Right lobe of liver (tissue), 4 donors: ENCODE measurements around the gene METTL23.
"Not testable (repeated sequence)": the region's sequence is repeated elsewhere in the genome, so short reads cannot be mapped to it uniquely, and the experiment has no call there.

Source experiments
- POLR2A ChIP-seq: fragments of 450-650 bp; IDR thresholded peaks from one replicate; pipeline ENCODE4 v1.6.1; 2017; ENCODE audit warnings: antibody characterized with exemption, mild to moderate bottlenecking
- TF ChIP-seq, protein P1 (sequence below), 4 donors: fragments of 200-600 bp in 3 of 4; fragments of 450-650 bp in 1 of 4; IDR thresholded peaks; one replicate each; pipeline versions ENCODE4 v1.5.1 to v1.8.0; 2016 to 2022; ENCODE audit warnings: antibody characterized with exemption in 4 of 4, mild to moderate bottlenecking in 2 of 4
- donor health status: DM: no; HTN: no; CAD: no.
- donor health status: DM: no; HTN: no; CAD: no.
- donor health status: DM: no; HTN: yes; CAD: no.

DNA sequence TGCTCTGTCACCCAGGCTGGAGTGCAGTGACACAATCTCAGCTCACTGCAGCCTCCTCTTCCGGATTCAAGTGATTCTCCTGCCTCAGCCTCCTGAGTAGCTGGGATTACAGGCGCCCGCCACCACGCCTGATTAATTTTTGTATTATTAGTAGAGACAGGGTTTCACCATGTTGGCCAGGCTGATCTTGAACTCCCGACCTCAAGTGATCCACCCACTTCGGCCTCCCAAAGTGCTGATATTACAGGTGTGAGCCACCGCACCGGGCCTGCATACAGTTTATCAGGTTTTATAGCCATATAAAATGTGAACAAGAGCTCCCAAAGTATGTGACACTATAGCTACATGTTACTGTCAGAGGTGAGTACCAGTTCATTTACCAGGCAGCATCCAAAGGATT, 3.7 kb upstream of the METTL23 start:
- TF ChIP-seq, protein P1, sequence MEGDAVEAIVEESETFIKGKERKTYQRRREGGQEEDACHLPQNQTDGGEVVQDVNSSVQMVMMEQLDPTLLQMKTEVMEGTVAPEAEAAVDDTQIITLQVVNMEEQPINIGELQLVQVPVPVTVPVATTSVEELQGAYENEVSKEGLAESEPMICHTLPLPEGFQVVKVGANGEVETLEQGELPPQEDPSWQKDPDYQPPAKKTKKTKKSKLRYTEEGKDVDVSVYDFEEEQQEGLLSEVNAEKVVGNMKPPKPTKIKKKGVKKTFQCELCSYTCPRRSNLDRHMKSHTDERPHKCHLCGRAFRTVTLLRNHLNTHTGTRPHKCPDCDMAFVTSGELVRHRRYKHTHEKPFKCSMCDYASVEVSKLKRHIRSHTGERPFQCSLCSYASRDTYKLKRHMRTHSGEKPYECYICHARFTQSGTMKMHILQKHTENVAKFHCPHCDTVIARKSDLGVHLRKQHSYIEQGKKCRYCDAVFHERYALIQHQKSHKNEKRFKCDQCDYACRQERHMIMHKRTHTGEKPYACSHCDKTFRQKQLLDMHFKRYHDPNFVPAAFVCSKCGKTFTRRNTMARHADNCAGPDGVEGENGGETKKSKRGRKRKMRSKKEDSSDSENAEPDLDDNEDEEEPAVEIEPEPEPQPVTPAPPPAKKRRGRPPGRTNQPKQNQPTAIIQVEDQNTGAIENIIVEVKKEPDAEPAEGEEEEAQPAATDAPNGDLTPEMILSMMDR (IDR thresholded peaks at IDR 0.05): not testable (repeated sequence)
- not testable (repeated sequence) for TF ChIP-seq POLR2A
